ENCODE data around the gene CNIH3. TPM values are rescaled to one million over a fixed set of nuclear protein-coding genes. Genes with fewer than 3 reads are reported as not detected.

The CNIH3 gene
- total RNA-seq, 1 experiment from 2014 or later, result 1.8 TPM

DNA sequence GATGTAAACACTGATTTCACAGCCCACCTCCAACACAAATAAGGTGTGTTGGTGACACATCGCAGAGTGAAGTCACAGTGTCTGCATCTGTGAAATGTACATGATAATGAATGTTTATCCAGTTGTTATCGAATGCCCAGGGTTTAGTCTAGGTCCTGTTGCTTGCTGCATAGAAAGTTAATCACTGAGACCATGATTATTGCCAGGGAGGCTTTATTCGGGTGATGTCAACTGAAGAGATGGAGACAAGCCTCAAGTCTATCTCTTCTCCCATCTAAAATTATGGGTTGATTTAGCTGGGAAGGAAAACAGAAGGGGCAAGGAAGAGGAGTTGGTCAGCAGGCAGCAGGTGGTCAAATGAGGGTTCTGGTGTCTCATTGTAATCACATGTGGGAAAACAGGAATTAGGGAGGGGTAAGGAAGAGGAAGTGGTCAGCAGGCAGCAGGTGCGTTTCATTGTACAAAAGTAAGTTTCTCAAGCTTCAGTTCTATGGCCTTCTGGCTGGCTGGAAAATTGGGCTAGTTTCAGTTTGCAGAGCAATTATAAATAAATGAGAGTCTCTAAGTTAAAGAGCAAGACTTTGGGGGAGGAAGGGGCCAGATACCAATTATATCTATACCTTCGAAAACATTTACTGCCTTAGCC is 167.0 kb downstream of the CNIH3 start:
- Histone ChIP-seq H3K9me2 (ENCODE audit: insufficient read depth) (no peaks in the 10 kb centered on the region), H2AFZ (ENCODE audit: low read depth, low read length, poor library complexity, severe bottlenecking) (no peak overlapping the region), H3K4me3 (replicated peaks in 1 of 2; ENCODE audit: low read depth in 1 of 2, low read length in 2 of 2) (no peak overlapping the region), H3K4me2 (ENCODE audit: low read length) (no peak overlapping the region), H4K20me1 (ENCODE audit: insufficient read depth) (no peaks in the 10 kb centered on the region), H3K9me3 (ENCODE audit: control insufficient read depth in 1 of 2, insufficient read depth in 1 of 2, low read depth in 1 of 2, low read length in 2 of 2) (no peaks in the 10 kb centered on the region), H3K36me3 (ENCODE audit: control insufficient read depth in 1 of 2, insufficient read depth in 2 of 2, low read length in 2 of 2) (no peaks in the 10 kb centered on the region), H3K4me1 (ENCODE audit: control insufficient read depth in 1 of 2, insufficient read depth in 2 of 2, low read length in 2 of 2) (no peaks in the 10 kb centered on the region), H3K9ac (ENCODE audit: low read length) (no peak overlapping the region), H3K27ac (ENCODE audit: low read depth, low read length) (no peak overlapping the region), H3K79me2 (ENCODE audit: insufficient read depth, low read length) (no peaks in the 10 kb centered on the region), H3K27me3 (ENCODE audit: insufficient read depth, low read length) (no peaks in the 10 kb centered on the region)
- intact Hi-C loops (cut with micrococcal nuclease), result no loop called here
- BruUV-seq (replicated peaks), result no TSS peak
- RAD21 ChIA-PET (ENCODE audit: low non-redundant PET in 1 of 2, low total read pairs in 2 of 2, uncharacterized antibody in 2 of 2, unreplicated experiment in 2 of 2), result no interaction called here
- DNase-seq (ENCODE audit: low read depth, low spot score) (no peak), ATAC-seq (no peak)
- POLR2A ChIA-PET, result no interaction called here
- CTCF ChIA-PET, result no interaction called here
- TF ChIP-seq ZNF274 (IDR thresholded peaks at IDR 0.05; ENCODE audit: low read depth, low read length) (no peak), YY1 (IDR thresholded peaks at IDR 0.05; ENCODE audit: extremely low read depth, insufficient replicate concordance, low read depth, low read length) (no peak), ELF1 (IDR thresholded peaks at IDR 0.05; ENCODE audit: borderline replicate concordance, low read depth) (no peak), SIN3A (IDR thresholded peaks at IDR 0.05; ENCODE audit: low read depth) (no peak), SRF (IDR thresholded peaks at IDR 0.05; ENCODE audit: low read depth) (no peak), EZH2phosphoT487 (IDR thresholded peaks at IDR 0.05; ENCODE audit: borderline replicate concordance) (no peak), ZFX (IDR thresholded peaks at IDR 0.05) (no peak), TCF7L2 (IDR thresholded peaks at IDR 0.05; ENCODE audit: borderline replicate concordance, extremely low read depth, insufficient read depth, insufficient read length) (no peak)
- TF ChIP-seq, protein P1, sequence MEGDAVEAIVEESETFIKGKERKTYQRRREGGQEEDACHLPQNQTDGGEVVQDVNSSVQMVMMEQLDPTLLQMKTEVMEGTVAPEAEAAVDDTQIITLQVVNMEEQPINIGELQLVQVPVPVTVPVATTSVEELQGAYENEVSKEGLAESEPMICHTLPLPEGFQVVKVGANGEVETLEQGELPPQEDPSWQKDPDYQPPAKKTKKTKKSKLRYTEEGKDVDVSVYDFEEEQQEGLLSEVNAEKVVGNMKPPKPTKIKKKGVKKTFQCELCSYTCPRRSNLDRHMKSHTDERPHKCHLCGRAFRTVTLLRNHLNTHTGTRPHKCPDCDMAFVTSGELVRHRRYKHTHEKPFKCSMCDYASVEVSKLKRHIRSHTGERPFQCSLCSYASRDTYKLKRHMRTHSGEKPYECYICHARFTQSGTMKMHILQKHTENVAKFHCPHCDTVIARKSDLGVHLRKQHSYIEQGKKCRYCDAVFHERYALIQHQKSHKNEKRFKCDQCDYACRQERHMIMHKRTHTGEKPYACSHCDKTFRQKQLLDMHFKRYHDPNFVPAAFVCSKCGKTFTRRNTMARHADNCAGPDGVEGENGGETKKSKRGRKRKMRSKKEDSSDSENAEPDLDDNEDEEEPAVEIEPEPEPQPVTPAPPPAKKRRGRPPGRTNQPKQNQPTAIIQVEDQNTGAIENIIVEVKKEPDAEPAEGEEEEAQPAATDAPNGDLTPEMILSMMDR (IDR thresholded peaks at IDR 0.05 in 2 of 3, conservative IDR thresholded peaks at IDR 0.05 in 1 of 3; ENCODE audit: borderline replicate concordance in 1 of 3, insufficient read depth in 1 of 3, low read depth in 2 of 3, low read length in 2 of 3), result no peak
- TF ChIP-seq, protein P2, sequence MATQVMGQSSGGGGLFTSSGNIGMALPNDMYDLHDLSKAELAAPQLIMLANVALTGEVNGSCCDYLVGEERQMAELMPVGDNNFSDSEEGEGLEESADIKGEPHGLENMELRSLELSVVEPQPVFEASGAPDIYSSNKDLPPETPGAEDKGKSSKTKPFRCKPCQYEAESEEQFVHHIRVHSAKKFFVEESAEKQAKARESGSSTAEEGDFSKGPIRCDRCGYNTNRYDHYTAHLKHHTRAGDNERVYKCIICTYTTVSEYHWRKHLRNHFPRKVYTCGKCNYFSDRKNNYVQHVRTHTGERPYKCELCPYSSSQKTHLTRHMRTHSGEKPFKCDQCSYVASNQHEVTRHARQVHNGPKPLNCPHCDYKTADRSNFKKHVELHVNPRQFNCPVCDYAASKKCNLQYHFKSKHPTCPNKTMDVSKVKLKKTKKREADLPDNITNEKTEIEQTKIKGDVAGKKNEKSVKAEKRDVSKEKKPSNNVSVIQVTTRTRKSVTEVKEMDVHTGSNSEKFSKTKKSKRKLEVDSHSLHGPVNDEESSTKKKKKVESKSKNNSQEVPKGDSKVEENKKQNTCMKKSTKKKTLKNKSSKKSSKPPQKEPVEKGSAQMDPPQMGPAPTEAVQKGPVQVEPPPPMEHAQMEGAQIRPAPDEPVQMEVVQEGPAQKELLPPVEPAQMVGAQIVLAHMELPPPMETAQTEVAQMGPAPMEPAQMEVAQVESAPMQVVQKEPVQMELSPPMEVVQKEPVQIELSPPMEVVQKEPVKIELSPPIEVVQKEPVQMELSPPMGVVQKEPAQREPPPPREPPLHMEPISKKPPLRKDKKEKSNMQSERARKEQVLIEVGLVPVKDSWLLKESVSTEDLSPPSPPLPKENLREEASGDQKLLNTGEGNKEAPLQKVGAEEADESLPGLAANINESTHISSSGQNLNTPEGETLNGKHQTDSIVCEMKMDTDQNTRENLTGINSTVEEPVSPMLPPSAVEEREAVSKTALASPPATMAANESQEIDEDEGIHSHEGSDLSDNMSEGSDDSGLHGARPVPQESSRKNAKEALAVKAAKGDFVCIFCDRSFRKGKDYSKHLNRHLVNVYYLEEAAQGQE (IDR thresholded peaks at IDR 0.05; ENCODE audit: low read depth), result no peak

All from HCT116 (cell line).